SIG-M5 treated with dmso at 0.1 percent for 504 hours (cell line): ENCODE measurements around the gene ZNRD2.

Source experiments
- DNase-seq: peaks from one replicate; lab custom pipeline; 2025; ENCODE audit not compliant: unreplicated experiment; lab: John Stamatoyannopoulos, UW

The ZNRD2 gene

DNA sequence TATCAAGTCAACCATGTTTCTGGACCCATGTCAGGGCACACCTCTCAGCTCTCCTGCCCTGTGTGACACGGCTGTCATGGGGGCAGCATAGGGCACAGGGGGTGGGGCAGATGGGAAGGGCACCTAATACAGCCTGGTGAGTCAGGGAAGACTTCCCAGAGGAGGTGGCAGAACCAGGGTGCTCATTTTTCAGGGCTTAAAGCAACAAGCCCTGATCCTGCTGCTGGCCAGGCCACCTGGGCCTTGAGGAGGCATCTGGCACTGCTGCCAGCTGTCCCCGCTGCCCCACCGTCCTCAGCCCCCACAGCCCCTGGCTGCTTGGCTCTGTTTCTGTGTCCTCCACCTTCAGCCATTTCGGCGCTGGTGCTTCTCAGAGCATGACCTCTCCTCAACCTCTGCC is 39.4 kb downstream of the ZNRD2 start:
- no peak for DNase-seq

- DNase-seq, result no peak
Observed at GRCh38 chr11:65610404-65610803, 40.1 kb downstream of the ZNRD2 start.

- peak; percentile 30 for DNase-seq
Observed at GRCh38 chr11:65611028-65611757, 40.9 kb downstream of the ZNRD2 start.

- no peak for DNase-seq
Observed at GRCh38 chr11:65611758-65612603, 41.7 kb downstream of the ZNRD2 start.

DNA sequence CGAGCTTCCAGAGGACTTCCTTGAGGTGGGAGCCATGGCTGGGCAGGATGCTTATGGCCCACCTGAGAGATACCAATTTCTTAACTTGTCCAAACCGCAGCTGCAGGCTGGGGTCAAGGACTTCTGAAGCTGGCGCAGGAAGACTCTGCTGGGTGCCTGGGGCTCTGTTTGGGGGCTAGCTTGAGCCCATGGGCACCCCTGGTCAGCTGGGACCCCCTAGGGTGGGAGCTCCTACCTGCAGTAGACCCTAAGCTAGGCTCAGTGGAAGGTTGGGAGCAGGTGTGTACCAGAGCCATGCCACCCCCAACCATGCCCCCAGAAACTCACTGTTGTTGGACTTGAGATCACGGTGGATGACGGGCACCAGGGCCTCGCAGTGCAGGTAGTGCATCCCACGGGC is 42.4 kb downstream of the ZNRD2 start:
- DNase-seq, result no peak

DNA sequence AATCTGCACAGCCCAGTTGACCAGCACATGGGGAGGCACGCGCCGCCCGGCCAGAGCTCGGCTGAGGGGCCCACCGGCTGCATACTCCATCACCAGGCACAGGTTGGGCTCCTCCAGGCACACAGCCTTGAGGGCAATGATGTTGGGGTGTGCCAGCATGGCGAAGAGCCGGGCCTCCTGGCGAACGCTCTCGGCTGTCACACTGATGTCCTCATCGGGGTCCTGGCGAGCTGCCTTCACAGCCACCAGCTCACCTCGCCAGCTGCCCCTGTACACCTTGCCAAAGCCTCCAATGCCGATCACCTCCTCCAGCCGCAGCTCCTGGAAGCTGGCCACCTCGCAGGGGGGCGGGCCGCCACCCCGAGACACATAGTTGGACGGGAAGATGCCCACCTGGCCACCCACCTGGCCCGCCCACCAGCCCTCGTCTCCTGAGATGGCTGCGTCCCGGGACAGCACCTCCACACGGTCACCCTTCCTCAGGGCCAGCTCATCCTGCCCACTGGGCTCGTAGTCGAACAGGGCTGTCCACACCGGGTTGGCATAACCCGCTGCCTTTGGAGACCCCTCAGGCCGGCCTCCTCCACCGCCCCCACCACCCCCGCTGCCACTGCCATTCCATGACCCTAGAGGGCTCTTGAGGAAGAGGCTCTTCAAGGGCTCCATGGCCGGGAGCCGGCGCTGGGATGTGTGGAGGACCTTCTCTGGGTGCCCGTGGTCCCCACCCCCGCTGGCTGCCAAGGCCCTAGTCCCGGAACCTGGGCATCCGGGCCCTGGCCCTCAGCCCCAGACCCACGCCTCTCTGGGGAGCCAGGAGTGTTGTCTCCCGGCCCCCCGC is 43.0 kb downstream of the ZNRD2 start:
- no peak for DNase-seq

GRCh38 chr11:65615229-65615949 is 45.1 kb downstream of the ZNRD2 start, which contains the start of gene PCNX3:
TSS of gene PCNX3 (plus strand) at chr11:65615776. CDS start at chr11:65616312, 536 bp downstream.
- DNase-seq, result peak; percentile 100

DNA sequence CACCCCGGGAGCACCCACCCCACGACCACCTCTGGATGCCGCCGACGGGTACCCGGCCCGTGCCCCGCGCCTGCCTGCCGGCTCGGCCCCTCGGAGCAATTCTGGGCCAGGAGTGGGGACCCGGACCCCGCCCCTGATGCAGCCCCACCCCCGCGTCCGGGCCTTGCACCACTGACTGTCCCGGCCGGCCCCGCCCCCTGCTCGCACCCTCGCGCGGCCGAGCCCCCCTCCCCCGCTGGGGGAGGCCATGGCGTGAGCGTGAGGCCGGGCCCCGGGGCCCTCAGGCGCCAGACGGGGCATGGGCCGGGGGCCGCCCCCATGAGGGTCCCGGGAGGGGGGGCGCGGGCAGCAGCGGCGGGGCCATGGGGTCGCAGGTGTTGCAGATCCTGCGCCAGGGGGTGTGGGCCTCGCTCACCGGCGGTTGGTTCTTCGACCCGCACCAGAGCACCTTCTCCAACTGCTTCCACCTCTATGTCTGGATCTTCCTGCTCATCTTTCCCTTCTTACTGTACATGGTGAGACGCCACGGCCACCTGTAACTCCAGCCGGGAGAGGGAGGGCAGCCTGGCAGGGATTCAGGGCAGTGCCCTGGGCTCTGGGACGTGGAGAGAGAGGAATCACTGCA is 45.8 kb downstream of the ZNRD2 start:
- no peak for DNase-seq

DNA sequence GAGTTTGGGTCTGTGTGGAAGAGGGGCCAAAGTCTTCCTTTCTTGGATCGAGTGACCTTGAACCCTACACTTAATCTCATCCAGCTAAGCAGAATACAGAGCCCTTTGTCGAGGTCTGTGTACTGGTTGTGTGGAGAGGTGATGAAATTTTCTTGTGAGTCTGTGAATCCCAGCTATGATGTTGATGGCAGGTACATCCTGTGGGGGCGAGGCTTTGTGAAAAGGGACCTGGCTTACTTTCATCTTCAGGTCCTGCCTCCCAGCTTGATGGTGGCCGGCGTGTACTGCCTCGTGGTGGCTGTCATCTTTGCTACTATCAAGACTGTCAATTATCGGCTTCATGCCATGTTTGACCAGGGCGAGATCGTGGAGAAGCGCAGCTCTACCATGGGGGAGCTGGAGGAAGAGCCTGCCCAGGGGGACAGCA is 46.3 kb downstream of the ZNRD2 start:
- DNase-seq, result no peak

GRCh38 chr11:65617136-65617850 is 47.0 kb downstream of the ZNRD2 start:
- no peak for DNase-seq

DNA sequence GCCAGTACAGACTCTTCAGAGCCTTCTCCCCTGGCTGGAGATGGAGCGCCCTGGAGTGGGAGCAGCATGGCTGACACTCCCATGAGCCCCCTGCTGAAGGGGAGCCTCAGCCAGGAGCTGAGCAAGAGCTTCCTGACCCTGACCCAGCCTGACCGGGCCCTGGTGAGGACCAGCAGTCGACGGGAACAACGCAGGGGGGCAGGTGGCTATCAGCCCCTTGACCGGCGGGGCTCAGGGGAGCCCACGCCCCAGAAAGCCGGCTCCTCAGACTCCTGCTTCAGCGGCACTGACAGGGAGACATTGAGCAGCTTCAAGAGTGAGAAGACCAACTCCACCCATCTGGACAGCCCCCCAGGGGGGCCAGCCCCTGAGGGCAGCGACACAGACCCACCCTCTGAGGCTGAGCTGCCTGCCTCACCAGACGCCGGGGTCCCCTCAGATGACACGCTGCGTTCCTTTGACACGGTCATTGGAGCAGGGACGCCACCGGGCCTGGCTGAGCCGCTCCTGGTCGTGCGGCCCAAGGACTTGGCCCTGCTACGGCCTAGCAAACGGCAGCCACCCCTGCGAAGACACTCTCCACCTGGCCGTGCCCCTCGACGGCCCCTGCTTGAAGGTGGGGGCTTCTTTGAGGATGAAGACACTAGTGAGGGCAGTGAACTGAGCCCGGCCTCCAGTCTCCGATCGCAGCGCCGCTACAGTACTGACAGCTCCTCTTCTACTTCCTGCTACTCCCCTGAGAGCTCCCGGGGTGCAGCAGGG is 47.9 kb downstream of the ZNRD2 start:
- DNase-seq, result no peak

- no peak for DNase-seq
Observed at GRCh38 chr11:65618763-65619162, 48.5 kb downstream of the ZNRD2 start.

DNA sequence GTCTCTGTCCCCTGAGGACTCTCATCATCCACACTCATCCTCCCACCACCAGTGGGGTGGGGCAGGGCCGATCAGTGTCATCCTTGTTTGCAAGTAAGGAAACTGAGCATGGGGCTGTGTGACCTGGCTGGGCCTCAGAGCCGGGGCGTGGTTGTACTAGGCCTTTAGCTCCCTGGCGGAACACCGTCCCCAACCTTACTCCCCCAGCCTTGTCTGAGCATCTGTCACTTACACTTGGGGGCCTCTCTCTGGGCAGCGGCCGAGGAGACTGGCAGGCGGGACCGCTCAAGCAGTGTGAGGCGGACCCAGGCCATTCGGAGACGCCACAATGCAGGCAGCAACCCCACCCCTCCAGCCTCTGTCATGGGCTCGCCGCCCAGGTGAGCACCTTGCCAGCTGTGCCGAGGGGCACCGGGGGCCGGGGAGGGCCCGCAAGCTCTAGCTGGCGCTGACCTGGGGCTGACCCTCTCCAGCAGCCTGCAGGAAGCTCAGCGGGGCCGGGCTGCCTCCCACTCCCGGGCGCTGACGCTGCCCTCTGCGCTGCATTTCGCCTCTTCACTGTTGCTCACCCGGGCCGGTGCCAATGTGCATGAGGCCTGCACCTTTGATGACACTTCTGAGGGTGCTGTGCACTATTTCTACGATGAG is 49.1 kb downstream of the ZNRD2 start:
- no peak for DNase-seq

GRCh38 chr11:65620666-65621065 is 50.4 kb downstream of the ZNRD2 start:
- no peak for DNase-seq

DNA sequence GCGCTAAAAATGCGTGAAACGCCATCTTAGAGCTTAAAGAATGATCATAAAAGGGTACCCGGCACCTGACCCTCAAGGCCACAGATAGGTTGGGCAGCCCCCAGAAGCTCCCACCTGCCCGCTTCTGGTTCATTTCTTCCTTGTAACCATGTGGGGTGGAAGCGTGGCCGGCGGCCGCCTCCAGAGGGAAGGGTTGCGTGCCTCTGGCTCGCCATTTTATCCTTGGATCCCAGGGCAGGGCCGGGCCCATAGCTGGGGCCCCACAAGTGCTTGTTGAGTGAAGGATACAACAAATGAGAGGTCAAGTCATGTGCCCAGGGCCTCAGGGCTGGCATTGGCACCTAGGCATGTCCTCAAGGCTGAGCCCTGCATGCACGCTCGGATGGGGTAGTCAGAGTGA is 51.2 kb downstream of the ZNRD2 start:
- DNase-seq, result no peak
